Naive thymus-derived CD4-positive, alpha-beta T cell (primary cell): ENCODE measurements around the gene NUMA1. TPM values are rescaled to one million over a fixed set of nuclear protein-coding genes. Genes with fewer than 3 reads are reported as not detected.

Experiments used
- ATAC-seq: fragments of 150-1000 bp; cut with Tn5 transposase; 2 replicates; pipeline ENCODE4 v1.10.0; 2021; ENCODE audit warnings: mild to moderate bottlenecking, moderate library complexity
- CTCF ChIA-PET: fragments of 350-600 bp; sonication (Branson Sonifier 250); formaldehyde crosslinking; loops from one replicate; lab custom pipeline; 2021; ENCODE audit warnings: antibody characterized with exemption; lab: Charles Lee
- POLR2A ChIA-PET: fragments of 350-600 bp; sonication (Branson Sonifier 250); formaldehyde crosslinking; loops from one replicate; lab custom pipeline; 2021; ENCODE audit warnings: antibody characterized with exemption, inconsistent platforms; lab: Charles Lee
- DNase-seq, 9 donors: peaks; one replicate each; pipeline versions ENCODE4 v3.0.0 to v3.0.0-alpha.2; 2020 to 2022; ENCODE audit warnings: mixed read lengths in 1 of 9
- H3K27ac ChIP-seq: one replicate; pipeline ENCODE4 v1.7.0; 2013; ENCODE audit warnings: mild to moderate bottlenecking, low read depth, low read length, moderate library complexity
- H3K27me3 ChIP-seq, 2 donors: one replicate each; pipeline ENCODE4 v1.7.0; 2013; ENCODE audit warnings: low read length in 2 of 2, mild to moderate bottlenecking in 2 of 2, moderate library complexity in 2 of 2; ENCODE audit not compliant: control insufficient read depth in 2 of 2, insufficient read depth in 2 of 2
- H3K36me3 ChIP-seq, 3 experiments: 1 replicate in 2 of 3; 2 replicates in 1 of 3; pipeline ENCODE4 v1.7.0; 2013; ENCODE audit warnings: low read length in 3 of 3, mild to moderate bottlenecking in 3 of 3, moderate library complexity in 1 of 3; ENCODE audit not compliant: insufficient read depth in 3 of 3, control insufficient read depth in 2 of 3
- H3K4me1 ChIP-seq, 2 donors: one replicate each; pipeline ENCODE4 v1.7.0; 2013; ENCODE audit warnings: low read length in 2 of 2, mild to moderate bottlenecking in 2 of 2, moderate library complexity in 1 of 2; ENCODE audit not compliant: control insufficient read depth in 2 of 2, insufficient read depth in 2 of 2
- H3K4me3 ChIP-seq: 2 replicates; pipeline ENCODE4 v1.7.0; 2013; ENCODE audit warnings: mild to moderate bottlenecking, low read length
- H3K9me3 ChIP-seq, 3 experiments: 1 replicate in 2 of 3; 2 replicates in 1 of 3; pipeline ENCODE4 v1.7.0; 2013; ENCODE audit warnings: low read length in 3 of 3; ENCODE audit not compliant: control insufficient read depth in 2 of 3
- H3K27ac Mint-ChIP-seq, 9 donors: one replicate each; pipeline ENCODE4 v1.8.0; 2020 to 2022; ENCODE audit warnings: mixed read lengths in 9 of 9, mild to moderate bottlenecking in 8 of 9, moderate library complexity in 5 of 9, inconsistent platforms in 2 of 9
- H3K27me3 Mint-ChIP-seq, 5 donors: one replicate each; pipeline ENCODE4 v1.8.0; 2021 to 2022; ENCODE audit warnings: mixed read lengths in 5 of 5, mild to moderate bottlenecking in 1 of 5
- H3K36me3 Mint-ChIP-seq, 5 donors: one replicate each; pipeline ENCODE4 v1.8.0; 2020 to 2022; ENCODE audit warnings: mixed read lengths in 5 of 5, mild to moderate bottlenecking in 3 of 5, inconsistent platforms in 1 of 5
- H3K4me1 Mint-ChIP-seq, 7 donors: one replicate each; pipeline ENCODE4 v1.8.0; 2020 to 2022; ENCODE audit warnings: mixed read lengths in 7 of 7, mild to moderate bottlenecking in 3 of 7, inconsistent platforms in 1 of 7
- H3K4me3 Mint-ChIP-seq, 10 donors: one replicate each; pipeline ENCODE4 v1.8.0; 2020 to 2022; ENCODE audit warnings: mild to moderate bottlenecking in 10 of 10, mixed read lengths in 10 of 10, moderate library complexity in 6 of 10, inconsistent platforms in 2 of 10
- H3K9me3 Mint-ChIP-seq, 11 donors: one replicate each; pipeline ENCODE4 v1.8.0; 2020 to 2022; ENCODE audit warnings: mixed read lengths in 11 of 11, mild to moderate bottlenecking in 4 of 11, inconsistent platforms in 1 of 11, moderate library complexity in 1 of 11
- intact Hi-C, 2 donors: fragments of 100-400 bp; cut with micrococcal nuclease; formaldehyde crosslinking; loops; one replicate each; pipeline ENCODE4 v1.15.1; 2023
- polyA plus RNA-seq, 2 donors: library from polyadenylated mRNA; unstranded; fragments of 300-500 nt; fragmentation: Illumina TruSeq; gene quantifications; one replicate each; pipeline ENCODE4 v1.2.3, GENCODE V29; 2021
- total RNA-seq, 6 experiments: library from RNA in 5 of 6; stranded (reverse) in 5 of 6; gene quantifications; 1 replicate in 5 of 6; 2 replicates in 1 of 6; pipeline ENCODE4 v1.2.3 and lab custom pipeline; 2021 to 2026

Gene NUMA1
- total and polyA plus RNA-seq, 7 experiments from 2014 or later, result 27.1 to 453 (median 226) TPM

DNA sequence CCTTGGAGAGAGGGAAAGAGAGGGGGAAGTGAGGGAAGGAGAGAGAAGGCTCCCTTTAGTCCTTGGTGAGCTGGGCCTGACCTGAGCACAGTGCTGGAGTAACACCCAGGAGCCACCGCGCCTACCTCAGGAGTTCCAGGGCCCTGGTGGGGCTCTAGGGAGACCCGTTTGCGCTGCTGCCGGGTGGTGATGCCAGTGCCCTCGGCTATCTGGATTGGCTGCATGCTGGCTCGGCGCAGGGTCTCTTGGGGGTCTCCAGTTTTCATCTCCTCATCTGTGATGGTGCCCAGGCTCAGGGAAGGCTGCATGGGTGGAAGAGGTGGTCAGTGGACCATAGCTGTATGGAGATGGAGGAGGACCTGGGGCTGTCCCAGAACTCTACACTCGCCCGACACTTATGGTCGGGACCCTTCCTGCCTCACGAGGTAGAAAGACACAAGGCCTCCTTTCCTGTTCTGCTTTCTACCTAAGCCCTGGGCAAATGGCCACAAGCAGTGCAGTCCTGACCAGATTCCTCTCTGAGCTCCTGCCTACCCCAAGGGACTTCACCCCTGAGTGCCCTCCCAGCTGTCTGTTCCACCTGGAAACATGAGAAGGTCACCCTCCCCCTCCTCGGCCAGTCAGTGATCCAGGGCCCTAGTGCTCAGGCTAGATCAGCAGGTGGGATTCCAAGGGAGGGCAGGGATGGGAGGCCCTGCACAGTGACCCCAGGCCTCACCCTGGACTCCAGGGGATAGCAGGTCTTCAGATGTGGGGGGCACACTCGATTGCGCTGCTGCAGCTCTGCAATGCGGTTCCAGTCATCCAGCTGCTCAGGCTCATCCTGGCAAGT is 75.6 kb downstream of the NUMA1 start:
- Mint-ChIP-seq H3K27me3 (no peaks in the 10 kb centered on the region), H3K36me3 (peaks cover 9 to 56% (median 23%) of the 10 kb centered on the region in 5 donors), H3K9me3 (no peaks in the 10 kb centered on the region), H3K4me3 (no peak overlapping the region), H3K4me1 (peaks cover 4 to 20% (median 18%) of the 10 kb centered on the region in 7 donors), H3K27ac (peak overlapping the region in 2 of 9 donors; percentile 9 to 15)
- intact Hi-C loops, result no loop called here
- no peaks in the 10 kb centered on the region for H3K9me3 ChIP-seq
- no peak overlapping the region for H3K27ac ChIP-seq
- no peaks in the 10 kb centered on the region for H3K27me3 ChIP-seq
- no peak overlapping the region for H3K4me3 ChIP-seq
- H3K4me1 ChIP-seq, result peaks cover 0 to 5% of the 10 kb centered on the region in 2 donors
- ChIA-PET POLR2A (no interaction called here), CTCF (no interaction called here)
- no peak for DNase-seq
- ATAC-seq, result no peak
- peaks cover 31 to 94% (median 38%) of the 10 kb centered on the region in 3 experiments for H3K36me3 ChIP-seq

DNA sequence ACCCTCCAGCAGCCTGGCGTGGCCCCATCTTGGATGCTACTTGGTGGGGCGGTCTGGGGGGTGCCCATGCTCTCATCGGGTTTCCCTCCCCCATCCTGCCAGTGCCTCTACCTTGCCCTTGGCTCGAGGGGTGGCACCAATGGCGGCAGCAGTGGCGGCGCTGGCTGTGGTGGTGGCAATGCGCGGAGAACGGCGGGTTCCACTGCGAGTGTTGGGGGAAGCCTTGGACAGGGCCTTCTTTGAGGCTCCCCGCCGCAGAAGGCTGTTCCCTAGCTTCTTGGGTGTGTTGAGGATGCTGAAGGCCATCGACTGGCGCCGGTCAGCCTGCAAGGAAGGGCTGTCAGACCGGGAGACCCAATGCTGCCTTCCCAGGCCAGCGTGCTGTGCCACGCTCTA is 76.6 kb downstream of the NUMA1 start:
- Mint-ChIP-seq H3K27ac (peak overlapping the region in 3 of 9 donors; percentile 13 to 72 (median 65)), H3K36me3 (peaks cover 9 to 51% (median 25%) of the 10 kb centered on the region in 5 donors), H3K9me3 (no peaks in the 10 kb centered on the region), H3K4me3 (no peak overlapping the region), H3K27me3 (no peaks in the 10 kb centered on the region), H3K4me1 (peaks cover 13 to 30% (median 27%) of the 10 kb centered on the region in 7 donors)
- CTCF ChIA-PET, result interaction anchor here (1.2 kb wide), 1 partner anchor 22 kb away, joined by 3 read pairs; no protein-coding TSS in a partner anchor
- no peaks in the 10 kb centered on the region for H3K27me3 ChIP-seq
- ATAC-seq, result no peak
- H3K36me3 ChIP-seq, result peaks cover 24 to 86% (median 32%) of the 10 kb centered on the region in 3 experiments
- intact Hi-C loops, result no loop called here
- no peaks in the 10 kb centered on the region for H3K9me3 ChIP-seq
- DNase-seq, result no peak
- no peak overlapping the region for H3K4me3 ChIP-seq
- POLR2A ChIA-PET, result no interaction called here
- H3K27ac ChIP-seq, result no peak overlapping the region
- peaks cover 6 to 14% of the 10 kb centered on the region in 2 donors for H3K4me1 ChIP-seq

DNA sequence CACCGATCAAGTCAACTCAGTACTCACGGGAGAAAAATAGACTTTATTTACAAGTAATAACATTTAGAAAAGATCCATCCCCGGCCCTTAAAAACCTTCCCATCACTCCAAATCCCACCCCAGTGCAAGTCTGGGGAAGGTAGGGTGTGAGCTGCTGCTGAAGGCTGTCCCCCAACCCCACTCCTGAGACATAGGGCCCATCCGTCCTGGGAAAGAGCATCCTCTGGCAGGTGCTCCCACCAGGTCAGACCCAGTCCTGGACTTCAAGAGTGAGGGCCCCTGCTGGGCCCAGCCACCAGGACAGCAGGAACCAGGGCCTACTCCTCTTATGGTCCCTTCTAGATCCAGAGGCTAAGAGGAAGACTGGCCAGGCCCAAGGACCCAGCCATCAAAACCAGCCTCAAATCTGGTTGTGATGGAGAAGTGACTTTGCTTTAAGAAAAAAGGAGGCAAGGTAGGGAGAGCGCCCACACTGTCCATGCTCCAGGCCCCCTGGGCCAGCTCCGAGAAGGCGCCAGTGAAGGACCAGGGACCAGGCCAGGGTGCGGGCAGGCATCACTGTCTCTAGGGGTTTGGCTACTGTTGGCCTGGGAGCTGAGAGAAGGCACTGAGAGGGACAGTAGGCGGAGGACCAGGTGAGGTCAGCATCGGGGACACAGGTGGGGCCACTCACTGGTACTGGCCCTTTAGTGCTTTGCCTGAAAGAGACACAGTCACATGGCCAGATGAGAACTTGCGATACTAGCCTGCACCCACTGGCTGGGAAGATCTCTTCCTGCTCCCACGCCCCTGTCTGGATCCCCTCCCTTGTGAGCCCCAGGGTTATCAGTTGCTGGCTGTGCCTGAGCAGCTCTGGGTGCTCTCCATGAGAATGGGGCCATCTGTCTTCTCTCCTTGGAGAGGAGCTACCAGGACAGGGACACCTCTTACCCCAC is 77.2 kb downstream of the NUMA1 start:
- intact Hi-C loops, result no loop called here

DNA sequence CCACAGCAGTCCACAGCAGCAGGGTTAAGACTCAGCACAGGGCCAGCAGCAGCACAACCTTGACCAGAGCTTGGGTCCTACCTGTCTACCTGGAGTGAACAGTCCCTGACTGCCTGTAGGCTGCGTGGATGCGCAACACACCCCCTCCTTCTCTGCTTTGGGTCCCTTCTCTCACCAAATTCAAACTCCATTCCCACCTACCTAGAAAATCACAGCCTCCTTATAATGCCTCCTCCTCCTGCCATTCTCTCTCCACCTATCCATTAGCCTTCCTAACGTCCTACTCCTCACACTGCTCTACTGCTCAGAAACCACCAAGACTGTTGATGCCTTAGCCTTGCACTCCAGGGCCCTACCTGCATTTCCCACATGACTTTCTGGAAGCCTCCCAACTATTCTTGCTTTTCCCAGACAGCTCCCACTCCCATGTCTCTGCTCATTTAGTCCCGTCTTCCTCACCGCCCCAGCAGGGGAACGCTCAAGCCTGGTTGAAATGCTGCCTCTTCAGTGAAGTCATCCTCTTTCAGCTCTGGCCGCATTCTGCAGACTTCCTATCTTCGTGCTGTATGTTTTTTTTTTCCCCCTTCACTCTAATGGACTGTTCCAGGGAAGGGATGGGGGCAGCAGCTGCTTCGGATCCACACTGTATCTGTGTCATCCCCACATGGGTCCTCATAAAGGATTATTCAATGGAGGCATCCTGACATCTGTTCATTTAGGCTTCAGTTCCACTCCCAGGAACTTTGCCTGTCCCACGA is 78.3 kb downstream of the NUMA1 start:
- Mint-ChIP-seq H3K4me3 (peak overlapping the region in 3 of 10 donors; percentile 10 to 32 (median 17)), H3K27ac (peak overlapping the region; percentile 3 to 89 (median 63)), H3K9me3 (no peaks in the 10 kb centered on the region), H3K27me3 (no peaks in the 10 kb centered on the region), H3K4me1 (peaks cover 22 to 39% (median 35%) of the 10 kb centered on the region in 7 donors), H3K36me3 (peaks cover 7 to 35% (median 12%) of the 10 kb centered on the region in 5 donors)
- no peak for ATAC-seq
- intact Hi-C loops, result no loop called here
- ChIA-PET POLR2A (interaction anchor here (0.5 to 1.5 kb wide), 2 partner anchors 13 to 100 kb away, joined by 3 read pairs; no protein-coding TSS in a partner anchor), CTCF (interaction anchor here (0.8 kb wide), 1 partner anchor 23 kb away, joined by 3 read pairs; no protein-coding TSS in a partner anchor)
- Histone ChIP-seq H3K27ac (no peak overlapping the region), H3K27me3 (no peaks in the 10 kb centered on the region), H3K36me3 (peaks cover 7 to 68% (median 23%) of the 10 kb centered on the region in 3 experiments), H3K4me1 (peaks cover 14 to 19% of the 10 kb centered on the region in 2 donors), H3K4me3 (no peak overlapping the region), H3K9me3 (no peaks in the 10 kb centered on the region)
- no peak for DNase-seq

More for the DNA sequence above, 77.2 kb downstream of the NUMA1 start:
- POLR2A ChIA-PET, result interaction anchor here (1.5 kb wide), 1 partner anchor 12 kb away, joined by 3 read pairs; no protein-coding TSS in a partner anchor
- Histone ChIP-seq H3K27ac (peak overlapping the region; percentile 4), H3K9me3 (no peaks in the 10 kb centered on the region), H3K4me3 (no peak overlapping the region), H3K27me3 (no peaks in the 10 kb centered on the region), H3K4me1 (peaks cover 13 to 19% of the 10 kb centered on the region in 2 donors), H3K36me3 (peaks cover 17 to 79% (median 27%) of the 10 kb centered on the region in 3 experiments)
- CTCF ChIA-PET, result interaction anchor here (0.8 to 1.2 kb wide), 2 partner anchors 22 to 24 kb away, joined by 3 read pairs; no protein-coding TSS in a partner anchor
- peaks cover 20 to 37% (median 34%) of the 10 kb centered on the region in 7 donors for H3K4me1 Mint-ChIP-seq
- H3K27ac Mint-ChIP-seq, result peak overlapping the region in 3 of 9 donors; percentile 65 to 89 (median 72)
- ATAC-seq, result no peak
- no peaks in the 10 kb centered on the region for H3K27me3 Mint-ChIP-seq
- H3K9me3 Mint-ChIP-seq, result no peaks in the 10 kb centered on the region
- DNase-seq, result no peak
- H3K36me3 Mint-ChIP-seq, result peaks cover 9 to 45% (median 20%) of the 10 kb centered on the region in 5 donors
- no peak overlapping the region for H3K4me3 Mint-ChIP-seq

DNA sequence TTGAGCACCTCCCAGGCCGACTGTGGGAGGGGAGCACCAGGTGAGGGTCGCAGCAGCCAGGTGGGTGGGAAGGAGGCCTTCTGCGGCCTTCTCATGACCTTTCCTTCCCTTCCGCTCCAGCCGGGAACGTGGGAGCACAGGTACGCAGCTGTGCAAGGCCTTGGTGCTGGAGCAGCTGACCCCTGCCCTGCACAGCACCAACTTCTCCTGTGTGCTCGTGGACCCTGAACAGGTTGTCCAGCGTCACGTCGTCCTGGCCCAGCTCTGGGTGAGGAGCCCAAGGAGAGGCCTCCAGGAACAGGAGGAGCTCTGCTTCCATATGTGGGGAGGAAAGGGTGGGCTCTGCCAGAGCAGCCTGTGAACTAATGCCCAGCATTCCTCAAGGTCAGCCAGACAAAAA is 79.1 kb downstream of the NUMA1 start:
- DNase-seq (no peak), ATAC-seq (no peak)
- Mint-ChIP-seq H3K27me3 (no peaks in the 10 kb centered on the region), H3K4me1 (peaks cover 22 to 40% (median 36%) of the 10 kb centered on the region in 7 donors), H3K9me3 (no peaks in the 10 kb centered on the region), H3K27ac (peak overlapping the region in 6 of 9 donors; percentile 7 to 89 (median 66)), H3K4me3 (peak overlapping the region in 2 of 10 donors; percentile 4 to 11), H3K36me3 (peaks cover 5 to 34% (median 9%) of the 10 kb centered on the region in 5 donors)
- intact Hi-C loops, result no loop called here
- H3K4me3 ChIP-seq, result no peak overlapping the region
- peaks cover 4 to 61% (median 16%) of the 10 kb centered on the region in 3 experiments for H3K36me3 ChIP-seq
- peaks cover 14 to 19% of the 10 kb centered on the region in 2 donors for H3K4me1 ChIP-seq
- no peaks in the 10 kb centered on the region for H3K9me3 ChIP-seq
- CTCF ChIA-PET, result no interaction called here
- POLR2A ChIA-PET, result interaction anchor here (0.5 to 2.0 kb wide), 3 partner anchors 11 to 100 kb away, joined by 3 to 6 read pairs (median 3); no protein-coding TSS in a partner anchor
- no peak overlapping the region for H3K27ac ChIP-seq
- no peaks in the 10 kb centered on the region for H3K27me3 ChIP-seq
